ENCODE results near the gene FAM53A.
"Not testable (repeated sequence)": the region's sequence is repeated elsewhere in the genome, so short reads cannot be mapped to it uniquely, and the experiment has no call there.

Gene FAM53A

GRCh38 chr4:1690698-1691097 lies 6.6 kb upstream of the FAM53A start:
- no peak for DNase-seq

- DNase-seq = no peak
These were observed 2.4 kb upstream of the FAM53A start for GRCh38 chr4:1686440-1687036.

- DNase-seq = no peak
These were observed 1.4 kb upstream of the FAM53A start for GRCh38 chr4:1685235-1686150.

GRCh38 chr4:1684506-1685234 lies 557 bp upstream of the FAM53A start:
- peak in 14 of 58 donors; percentile 22 to 86 (median 72) for DNase-seq

GRCh38 chr4:1683261-1683735 lies 815 bp downstream of the FAM53A start:
- DNase-seq = peak in 4 of 58 donors; percentile 10 to 25 (median 20)

- no peak for DNase-seq
These were observed 1.3 kb downstream of the FAM53A start for GRCh38 chr4:1682860-1683259.

GRCh38 chr4:1678244-1678643 lies 5.9 kb downstream of the FAM53A start:
- no peak for DNase-seq

GRCh38 chr4:1676605-1677525 lies 7.2 kb downstream of the FAM53A start:
- DNase-seq = no peak

GRCh38 chr4:1675802-1676137 lies 8.3 kb downstream of the FAM53A start:
- no peak for DNase-seq

GRCh38 chr4:1675136-1675801 lies 8.8 kb downstream of the FAM53A start:
- no peak for DNase-seq

GRCh38 chr4:1674682-1675081 lies 9.4 kb downstream of the FAM53A start:
- peak in 23 of 58 donors; percentile 3 to 65 (median 31) for DNase-seq

- DNase-seq = no peak
These were observed 10.4 kb downstream of the FAM53A start for GRCh38 chr4:1673671-1674070.

- DNase-seq = not testable (repeated sequence)
These were observed 13.1 kb downstream of the FAM53A start for GRCh38 chr4:1671011-1671410.

GRCh38 chr4:1670279-1670678 lies 13.8 kb downstream of the FAM53A start:
- DNase-seq = no peak

GRCh38 chr4:1669850-1670249 lies 14.3 kb downstream of the FAM53A start:
- DNase-seq = no peak

GRCh38 chr4:1669270-1669669 lies 14.8 kb downstream of the FAM53A start:
- no peak for DNase-seq

- DNase-seq = no peak
These were observed 15.6 kb downstream of the FAM53A start for GRCh38 chr4:1668488-1668840.

GRCh38 chr4:1667273-1667672 lies 16.8 kb downstream of the FAM53A start:
- no peak for DNase-seq

- no peak for DNase-seq
These were observed 17.7 kb downstream of the FAM53A start for GRCh38 chr4:1666391-1666790.

GRCh38 chr4:1664141-1664540 lies 20.0 kb downstream of the FAM53A start:
- no peak for DNase-seq
